Stomach (tissue), 4 donors: ENCODE measurements around the gene PITPNC1.

Experiments
- POLR2A ChIP-seq, 4 donors: fragments of 450-650 bp; IDR thresholded peaks; one replicate each; pipeline ENCODE4 v1.6.1; 2016; ENCODE audit warnings: antibody characterized with exemption in 4 of 4, control low read depth in 2 of 4, mild to moderate bottlenecking in 1 of 4, moderate library complexity in 1 of 4
- POLR2AphosphoS5 ChIP-seq, 3 donors: sonication (generic); formaldehyde crosslinking; IDR thresholded peaks; one replicate each; pipeline ENCODE4 v1.6.1; 2016; ENCODE audit warnings: antibody characterized with exemption in 3 of 3
- TF ChIP-seq, protein P1 (sequence below), 7 experiments: fragments of 450-650 bp in 4 of 7; fragments of 200-600 bp in 3 of 7; sonication (generic) in 3 of 7; IDR thresholded peaks; one replicate each; pipeline ENCODE4 v1.5.1; 2016 to 2019; ENCODE audit warnings: antibody characterized with exemption in 7 of 7, control low read depth in 2 of 7, mild to moderate bottlenecking in 1 of 7

DNA sequence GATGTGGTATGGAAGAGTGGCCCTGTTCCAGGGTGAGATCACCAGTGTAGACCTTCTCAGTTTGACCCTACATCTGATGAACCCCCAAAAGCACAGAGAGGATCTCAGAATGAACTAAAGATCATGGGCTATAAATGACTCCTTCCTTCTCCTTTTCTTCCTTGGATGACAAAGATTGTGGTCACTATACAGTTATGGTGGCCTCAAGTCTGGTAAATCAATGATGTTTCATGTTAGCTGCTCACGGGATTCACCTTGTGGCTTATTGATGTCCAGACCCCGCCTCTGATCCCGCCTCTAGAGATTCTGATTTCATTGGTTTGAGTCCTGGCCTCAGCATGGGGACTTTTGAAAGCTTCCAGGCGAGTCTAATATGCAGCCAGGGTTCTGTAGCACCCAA, 112.2 kb downstream of the PITPNC1 start:
- TF ChIP-seq, protein P1, sequence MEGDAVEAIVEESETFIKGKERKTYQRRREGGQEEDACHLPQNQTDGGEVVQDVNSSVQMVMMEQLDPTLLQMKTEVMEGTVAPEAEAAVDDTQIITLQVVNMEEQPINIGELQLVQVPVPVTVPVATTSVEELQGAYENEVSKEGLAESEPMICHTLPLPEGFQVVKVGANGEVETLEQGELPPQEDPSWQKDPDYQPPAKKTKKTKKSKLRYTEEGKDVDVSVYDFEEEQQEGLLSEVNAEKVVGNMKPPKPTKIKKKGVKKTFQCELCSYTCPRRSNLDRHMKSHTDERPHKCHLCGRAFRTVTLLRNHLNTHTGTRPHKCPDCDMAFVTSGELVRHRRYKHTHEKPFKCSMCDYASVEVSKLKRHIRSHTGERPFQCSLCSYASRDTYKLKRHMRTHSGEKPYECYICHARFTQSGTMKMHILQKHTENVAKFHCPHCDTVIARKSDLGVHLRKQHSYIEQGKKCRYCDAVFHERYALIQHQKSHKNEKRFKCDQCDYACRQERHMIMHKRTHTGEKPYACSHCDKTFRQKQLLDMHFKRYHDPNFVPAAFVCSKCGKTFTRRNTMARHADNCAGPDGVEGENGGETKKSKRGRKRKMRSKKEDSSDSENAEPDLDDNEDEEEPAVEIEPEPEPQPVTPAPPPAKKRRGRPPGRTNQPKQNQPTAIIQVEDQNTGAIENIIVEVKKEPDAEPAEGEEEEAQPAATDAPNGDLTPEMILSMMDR (IDR thresholded peaks at IDR 0.05): no peak
- no peak for TF ChIP-seq POLR2A (IDR thresholded peaks at IDR 0.05)
- no peak for TF ChIP-seq POLR2AphosphoS5 (IDR thresholded peaks at IDR 0.05)
